PC-3 (cell line): ENCODE data around the gene LRRC28. TPM values are rescaled to one million over a fixed set of nuclear protein-coding genes. Genes with fewer than 3 reads are reported as not detected.

Source experiments
- ATAC-seq: fragments of 200-7000 bp; cut with Tn5 transposase; 2 replicates; pipeline ENCODE4 v1.9.1; 2020; ENCODE audit warnings: mild to moderate bottlenecking, moderate library complexity
- BruUV-seq: library from RNA; stranded (reverse); fragments of 400-500 nt; replicated peaks from 2 replicates; lab custom pipeline; 2021; lab: Mats Ljungman, UMichigan
- CTCF ChIA-PET: fragments of 300-600 bp; sonication (Branson Sonifier 250); formaldehyde crosslinking; loops from one replicate; lab custom pipeline; 2022; ENCODE audit warnings: antibody characterized with exemption; lab: Charles Lee
- POLR2A ChIA-PET: fragments of 300-600 bp; sonication (Branson Sonifier 250); formaldehyde crosslinking; loops from one replicate; lab custom pipeline; 2022; ENCODE audit warnings: antibody characterized with exemption; ENCODE audit not compliant: unreplicated experiment; lab: Charles Lee
- DNase-seq: peaks from one replicate; pipeline ENCODE4 v3.0.0-alpha.2; 2015
- H2AFZ ChIP-seq: fragments of 300-600 bp; sonication (generic); 2 replicates; pipeline ENCODE4 v1.6.0; 2016; ENCODE audit warnings: antibody characterized with exemption, low read length
- H3F3A ChIP-seq: fragments of 300-600 bp; sonication (generic); one replicate; pipeline ENCODE4 v1.6.0; 2017; ENCODE audit warnings: antibody characterized with exemption, low read length, control low read depth, mild to moderate bottlenecking; ENCODE audit not compliant: unreplicated experiment
- H3K27ac ChIP-seq: fragments of 300-600 bp; sonication (generic); 2 replicates; pipeline ENCODE4 v1.5.1; 2016; ENCODE audit warnings: mild to moderate bottlenecking, low read length
- H3K27me3 ChIP-seq: fragments of 300-600 bp; sonication (generic); 2 replicates; pipeline ENCODE4 v1.6.1; 2016; ENCODE audit warnings: low read length, mixed read lengths
- H3K36me3 ChIP-seq: fragments of 300-600 bp; sonication (generic); 2 replicates; pipeline ENCODE4 v1.6.1; 2016; ENCODE audit warnings: low read depth, mixed run types, low read length, mixed read lengths
- H3K4me1 ChIP-seq: fragments of 300-600 bp; sonication (generic); 2 replicates; pipeline ENCODE4 v1.5.1; 2016; ENCODE audit warnings: low read length; ENCODE audit not compliant: insufficient read depth
- H3K4me2 ChIP-seq: fragments of 300-600 bp; sonication (generic); 2 replicates; pipeline ENCODE4 v1.6.0; 2016; ENCODE audit warnings: low read length
- H3K4me3 ChIP-seq: fragments of 300-600 bp; sonication (generic); 2 replicates; pipeline ENCODE4 v1.5.1; 2016; ENCODE audit warnings: mild to moderate bottlenecking, low read length, mixed read lengths
- H3K79me2 ChIP-seq: fragments of 300-600 bp; sonication (generic); 2 replicates; pipeline ENCODE4 v1.6.1; 2017; ENCODE audit warnings: low read length, mixed read lengths
- H3K9ac ChIP-seq: fragments of 300-600 bp; sonication (generic); 2 replicates; pipeline ENCODE4 v1.6.0; 2016; ENCODE audit warnings: mild to moderate bottlenecking, low read length
- H3K9me2 ChIP-seq: fragments of 300-600 bp; sonication (generic); replicated peaks from 2 replicates; pipeline ENCODE4 v1.6.1; 2016; ENCODE audit warnings: mixed run types, low read length, mixed read lengths
- H3K9me3 ChIP-seq: fragments of 300-600 bp; sonication (generic); 2 replicates; pipeline ENCODE4 v1.6.1; 2016; ENCODE audit warnings: low read length, mixed read lengths
- H4K20me1 ChIP-seq: fragments of 300-600 bp; sonication (generic); 2 replicates; pipeline ENCODE4 v1.6.1; 2016; ENCODE audit warnings: low read length, mixed read lengths
- CTCF ChIP-seq: fragments of 300-600 bp; sonication (generic); conservative IDR thresholded peaks from 2 replicates; pipeline ENCODE4 v1.5.1; 2017; ENCODE audit warnings: antibody characterized with exemption, low read depth, mild to moderate bottlenecking, low read length
- EZH2 ChIP-seq: fragments of 300-600 bp; sonication (generic); IDR thresholded peaks from one replicate; pipeline ENCODE4 v1.6.1; 2017; ENCODE audit warnings: antibody characterized with exemption, mild to moderate bottlenecking, low read length; ENCODE audit not compliant: unreplicated experiment
- EZH2phosphoT487 ChIP-seq: fragments of 300-600 bp; sonication (generic); IDR thresholded peaks from 2 replicates; pipeline ENCODE4 v1.6.1; 2018; ENCODE audit warnings: mild to moderate bottlenecking, antibody characterized with exemption, low read length, borderline replicate concordance
- intact Hi-C: fragments of 100-400 bp; cut with micrococcal nuclease; formaldehyde crosslinking; loops from 2 replicates; pipeline ENCODE4 v1.9.0; 2023
- total RNA-seq: library from RNA; depleted of rRNA; stranded (reverse); fragments of >200 nt; gene quantifications from 2 replicates; pipeline ENCODE4 v1.2.3, GENCODE V29; 2014

LRRC28 gene
- total RNA-seq, 1 experiment from 2014 or later: 10.6 TPM

- no peak for TF ChIP-seq EZH2phosphoT487
- TF ChIP-seq CTCF: no peak
- no peak for TF ChIP-seq EZH2
- H3K27me3 ChIP-seq: no peaks in the 10 kb centered on the region
- ChIA-PET CTCF (interaction anchor here (0.6 kb wide), 1 partner anchor 1571 kb away, joined by 6 read pairs; no protein-coding TSS in a partner anchor), POLR2A (no interaction called here)
- H3K9ac ChIP-seq: no peak overlapping the region
- peak; percentile 27 for DNase-seq
- H3K79me2 ChIP-seq: 0 out of 2 replicates have a peak, but pooled peaks cover under 1% of the 10 kb centered on the region
- H3K4me2 ChIP-seq: 0 out of 2 replicates have a peak overlapping the region, but pooled peaks have one; percentile 1
- H3K9me3 ChIP-seq: no peaks in the 10 kb centered on the region
- H3K4me1 ChIP-seq: peaks cover 10% of the 10 kb centered on the region
- no peak overlapping the region for H2AFZ ChIP-seq
- H3K27ac ChIP-seq: peak overlapping the region; percentile 25
- peak; percentile 77 for ATAC-seq
- H3F3A ChIP-seq: no peaks in the 10 kb centered on the region
- H4K20me1 ChIP-seq: no peaks in the 10 kb centered on the region
- H3K36me3 ChIP-seq: no peaks in the 10 kb centered on the region
- intact Hi-C loops: no loop called here
- H3K9me2 ChIP-seq: no peaks in the 10 kb centered on the region
- no peak overlapping the region for H3K4me3 ChIP-seq
- BruUV-seq: no TSS peak
Observed at GRCh38 chr15:99238849-99239248, 12.4 kb upstream of the LRRC28 start.

DNA sequence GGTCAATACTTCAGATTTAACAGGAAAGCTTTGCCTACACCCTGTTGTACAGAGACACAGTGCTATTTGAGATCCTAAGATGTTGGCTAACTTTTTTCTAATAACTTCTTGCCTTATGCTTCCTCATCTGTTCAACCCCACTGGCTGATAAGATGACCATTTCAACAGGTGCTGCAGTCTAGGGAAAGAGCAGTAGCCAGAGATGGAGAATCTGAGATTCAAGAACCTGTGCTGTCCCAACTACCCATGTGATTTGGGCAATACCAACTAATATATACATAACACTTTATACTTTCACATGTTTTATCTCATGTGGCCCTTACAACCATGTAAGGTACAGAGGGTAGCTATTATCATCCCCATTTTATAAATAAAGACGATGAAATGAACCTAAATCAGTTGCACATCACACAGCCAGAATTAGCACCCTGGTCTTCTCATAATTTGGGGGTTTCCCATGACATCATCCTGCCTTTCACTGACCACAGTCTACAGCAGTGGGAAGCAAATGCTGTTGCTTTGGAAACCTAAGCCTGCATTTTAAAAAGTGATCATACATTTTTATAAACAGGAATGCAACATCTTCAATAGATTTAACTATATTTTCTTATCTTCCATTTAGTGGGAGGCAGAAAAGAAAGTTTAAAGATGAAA, 11.6 kb upstream of the LRRC28 start:
- BruUV-seq: no TSS peak
- TF ChIP-seq CTCF: no peak
- TF ChIP-seq EZH2phosphoT487: no peak
- TF ChIP-seq EZH2: no peak
- ChIA-PET POLR2A (no interaction called here), CTCF (no interaction called here)
- no peak overlapping the region for H3K27ac ChIP-seq
- H3K9ac ChIP-seq: no peak overlapping the region
- H3K4me1 ChIP-seq: peaks cover 10% of the 10 kb centered on the region
- 0 out of 2 replicates have a peak, but pooled peaks cover 4% of the 10 kb centered on the region for H3K79me2 ChIP-seq
- H3K4me3 ChIP-seq: no peak overlapping the region
- no peaks in the 10 kb centered on the region for H4K20me1 ChIP-seq
- no peaks in the 10 kb centered on the region for H3F3A ChIP-seq
- DNase-seq (no peak), ATAC-seq (no peak)
- no peaks in the 10 kb centered on the region for H3K27me3 ChIP-seq
- no peaks in the 10 kb centered on the region for H3K36me3 ChIP-seq
- no peaks in the 10 kb centered on the region for H3K9me3 ChIP-seq
- no peak overlapping the region for H2AFZ ChIP-seq
- intact Hi-C loops: no loop called here
- H3K9me2 ChIP-seq: no peaks in the 10 kb centered on the region
- no peak overlapping the region for H3K4me2 ChIP-seq

- intact Hi-C loops: no loop called here
- H3K79me2 ChIP-seq: peaks cover 12% of the 10 kb centered on the region
- ChIA-PET POLR2A (no interaction called here), CTCF (no interaction called here)
- no peak overlapping the region for H3K4me3 ChIP-seq
- H3K4me2 ChIP-seq: no peak overlapping the region
- no peaks in the 10 kb centered on the region for H3F3A ChIP-seq
- no peaks in the 10 kb centered on the region for H3K9me2 ChIP-seq
- no peaks in the 10 kb centered on the region for H3K36me3 ChIP-seq
- H4K20me1 ChIP-seq: no peaks in the 10 kb centered on the region
- no peak overlapping the region for H3K27ac ChIP-seq
- no peaks in the 10 kb centered on the region for H3K9me3 ChIP-seq
- no peak overlapping the region for H2AFZ ChIP-seq
- BruUV-seq: no TSS peak
- H3K4me1 ChIP-seq: peaks cover 10% of the 10 kb centered on the region
- no peaks in the 10 kb centered on the region for H3K27me3 ChIP-seq
- no peak overlapping the region for H3K9ac ChIP-seq
- no peak for DNase-seq
- no peak for TF ChIP-seq EZH2phosphoT487
- no peak for TF ChIP-seq CTCF
- TF ChIP-seq EZH2: no peak
- ATAC-seq: no peak
Observed at GRCh38 chr15:99241752-99242151, 9.5 kb upstream of the LRRC28 start.
